IPS-NIHi11 (cell line): ENCODE measurements around the gene C10orf143.

Source experiments
- DNase-seq: peaks from one replicate; pipeline ENCODE4 v3.0.0; 2012; ENCODE audit warnings: mixed read lengths, low spot score

Gene C10orf143

DNA sequence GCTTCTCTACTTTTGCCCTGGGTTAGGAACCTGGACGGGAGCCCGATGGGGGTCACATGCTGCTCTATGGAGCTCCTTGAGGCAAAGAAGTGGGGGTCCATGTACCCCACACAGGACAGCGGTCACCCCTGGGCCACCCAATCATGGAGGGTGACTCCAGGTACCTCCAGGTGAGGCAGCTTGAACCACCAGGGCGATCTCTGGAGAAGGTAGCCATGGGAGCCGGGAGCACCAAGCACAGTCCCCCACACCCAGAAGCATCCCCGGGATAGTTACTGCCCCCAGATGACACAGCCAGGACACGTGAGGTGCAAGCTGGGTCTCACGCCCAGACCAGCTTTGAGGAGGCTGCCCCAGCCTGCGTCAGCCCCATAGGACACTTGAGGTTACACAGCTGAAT lies 58.4 kb downstream of the C10orf143 start:
- no peak for DNase-seq

GRCh38 chr10:130050721-130051120 lies 59.9 kb downstream of the C10orf143 start:
- DNase-seq: no peak

- DNase-seq: no peak
Measured at GRCh38 chr10:130049987-130050386, 60.6 kb downstream of the C10orf143 start.

GRCh38 chr10:130049244-130049643 lies 61.4 kb downstream of the C10orf143 start:
- DNase-seq: no peak

DNA sequence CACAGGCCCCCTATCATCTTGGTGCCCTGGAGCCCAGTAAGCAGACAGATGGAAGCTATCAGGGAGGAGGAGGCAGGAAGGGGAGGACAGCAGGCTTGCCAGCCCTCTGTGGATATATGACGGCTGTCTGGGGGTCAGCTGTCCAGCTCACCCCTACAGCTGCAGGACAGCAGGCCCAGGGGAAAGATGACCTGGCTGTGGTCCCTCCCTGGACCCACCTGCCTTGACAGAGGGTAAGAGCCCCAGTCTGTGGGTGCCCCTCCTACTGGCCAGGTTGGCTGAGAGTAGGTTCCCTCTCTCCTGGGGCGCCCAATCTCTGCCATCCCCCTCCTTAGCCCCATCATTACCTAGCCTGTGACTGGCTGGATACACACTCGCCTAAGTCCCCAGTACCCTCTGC lies 62.5 kb downstream of the C10orf143 start:
- no peak for DNase-seq

- DNase-seq: no peak
Measured at GRCh38 chr10:130047336-130047735, 63.3 kb downstream of the C10orf143 start.

DNA sequence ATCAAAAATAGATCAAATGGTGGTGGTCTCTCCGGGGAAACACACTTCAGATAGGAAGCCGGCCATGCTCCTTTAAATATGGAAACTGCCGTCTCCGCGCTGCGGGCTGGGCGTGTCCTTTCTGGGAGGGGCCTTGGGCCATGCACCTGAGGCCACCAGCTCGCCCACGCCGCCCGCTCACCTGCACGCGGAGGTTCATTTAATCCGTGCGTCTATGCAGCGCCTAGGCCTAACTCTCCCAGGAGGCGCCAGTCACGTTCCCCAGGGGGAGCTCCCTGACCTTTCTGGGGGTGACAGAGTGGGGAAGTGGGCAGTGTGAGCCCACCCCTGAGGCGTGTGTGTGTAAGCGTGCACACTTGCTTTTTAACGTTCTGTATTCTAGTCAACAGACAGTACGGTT lies 64.0 kb downstream of the C10orf143 start:
- no peak for DNase-seq

- no peak for DNase-seq
Measured at GRCh38 chr10:130045801-130046321, 64.8 kb downstream of the C10orf143 start.

DNA sequence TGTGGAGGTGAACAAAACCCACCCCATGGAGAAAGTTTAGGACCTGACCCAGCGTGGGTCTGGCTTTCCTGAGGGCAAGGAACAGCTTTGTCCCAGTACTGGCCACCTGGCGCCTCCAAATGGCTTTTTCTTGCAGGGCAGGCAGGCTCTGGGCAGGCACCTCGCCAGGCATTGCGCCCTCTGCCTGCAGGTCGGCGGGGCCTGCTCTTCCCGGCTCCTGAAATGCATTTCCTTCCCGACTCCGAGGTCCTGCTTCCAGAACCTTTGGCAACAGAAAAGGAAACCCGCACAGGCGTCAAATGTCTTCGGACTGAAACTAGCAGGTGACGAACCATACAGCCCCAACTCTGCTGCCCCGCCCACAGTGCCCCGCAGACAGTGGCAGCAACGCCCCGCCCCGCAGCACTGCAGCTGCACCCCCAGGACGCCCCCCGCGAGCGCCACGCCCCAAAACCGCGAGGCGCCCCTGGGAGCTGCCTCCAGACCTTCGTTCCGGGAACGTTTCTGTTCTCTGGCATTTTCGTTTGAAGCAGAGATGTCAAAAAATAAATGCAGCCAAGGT lies 65.5 kb downstream of the C10orf143 start:
- peak; percentile 82 for DNase-seq

DNA sequence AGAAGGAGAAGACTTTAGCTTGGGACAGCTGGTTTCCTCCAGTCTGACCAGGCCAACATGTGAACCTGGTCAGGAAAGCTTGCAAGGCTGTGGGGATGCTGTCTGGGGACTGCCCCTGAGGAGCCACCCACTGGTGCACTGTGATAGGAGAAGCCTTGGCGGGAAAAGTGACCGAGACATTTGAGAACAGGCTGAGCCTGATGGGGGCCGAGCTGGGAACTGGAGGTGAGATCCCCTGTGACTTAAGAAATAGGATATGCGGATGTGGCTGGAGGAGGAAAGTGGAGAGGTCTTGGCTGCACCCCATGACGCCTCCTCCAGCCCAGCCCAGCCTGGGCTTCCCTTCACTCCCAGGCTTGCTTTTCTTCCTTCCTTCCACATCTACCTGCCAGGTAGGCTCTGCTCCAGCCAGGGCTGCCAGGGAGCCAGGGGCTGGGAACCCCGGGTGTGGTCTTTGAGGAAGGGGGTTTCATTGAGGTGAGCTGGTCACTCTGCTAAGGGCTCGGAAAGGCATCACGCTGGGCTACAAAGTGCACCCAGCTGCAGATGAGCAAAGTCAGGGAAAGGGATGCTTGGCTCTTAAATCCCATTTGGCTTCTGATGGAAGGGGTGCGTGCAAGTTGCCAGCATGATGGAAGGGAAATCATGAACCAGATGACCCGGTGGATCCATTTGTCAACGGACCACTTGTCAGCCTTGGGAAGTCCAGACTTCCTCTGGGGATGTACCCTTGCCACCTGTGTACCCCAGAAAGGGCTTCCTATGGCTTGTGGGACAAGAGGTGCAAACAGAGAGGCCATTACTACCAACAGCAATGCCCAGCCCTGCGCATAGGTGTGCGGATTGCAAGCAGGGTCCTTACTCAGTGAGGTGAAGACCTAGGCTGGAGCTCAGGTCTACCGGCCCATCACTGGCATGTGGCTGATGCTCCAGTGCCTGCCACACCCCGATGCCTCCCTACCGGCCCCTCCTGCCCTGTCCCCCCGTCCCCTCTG lies 66.3 kb downstream of the C10orf143 start:
- DNase-seq: no peak

GRCh38 chr10:130043491-130043890 lies 67.1 kb downstream of the C10orf143 start:
- DNase-seq: no peak

DNA sequence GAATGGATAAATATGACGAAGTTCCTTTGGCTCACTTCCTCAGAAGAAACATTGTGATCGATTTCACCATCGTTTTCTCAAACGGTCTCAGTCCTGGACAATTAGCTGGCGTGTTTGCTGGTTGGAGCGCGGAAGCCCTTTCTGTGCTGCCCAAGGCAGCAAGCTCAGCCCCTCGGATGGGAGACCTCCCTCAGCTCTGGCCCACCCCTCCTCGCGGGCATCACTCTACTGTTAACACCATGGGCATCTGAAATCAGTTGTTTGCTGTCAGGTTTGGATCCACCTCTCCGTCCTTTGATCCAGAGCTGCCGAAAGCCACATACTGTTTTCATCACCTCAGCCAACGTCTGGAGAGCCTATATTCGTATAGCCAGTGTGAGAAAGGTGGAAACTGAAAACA lies 68.2 kb downstream of the C10orf143 start:
- DNase-seq: no peak

- no peak for DNase-seq
Measured at GRCh38 chr10:130041451-130042371, 68.9 kb downstream of the C10orf143 start.

DNA sequence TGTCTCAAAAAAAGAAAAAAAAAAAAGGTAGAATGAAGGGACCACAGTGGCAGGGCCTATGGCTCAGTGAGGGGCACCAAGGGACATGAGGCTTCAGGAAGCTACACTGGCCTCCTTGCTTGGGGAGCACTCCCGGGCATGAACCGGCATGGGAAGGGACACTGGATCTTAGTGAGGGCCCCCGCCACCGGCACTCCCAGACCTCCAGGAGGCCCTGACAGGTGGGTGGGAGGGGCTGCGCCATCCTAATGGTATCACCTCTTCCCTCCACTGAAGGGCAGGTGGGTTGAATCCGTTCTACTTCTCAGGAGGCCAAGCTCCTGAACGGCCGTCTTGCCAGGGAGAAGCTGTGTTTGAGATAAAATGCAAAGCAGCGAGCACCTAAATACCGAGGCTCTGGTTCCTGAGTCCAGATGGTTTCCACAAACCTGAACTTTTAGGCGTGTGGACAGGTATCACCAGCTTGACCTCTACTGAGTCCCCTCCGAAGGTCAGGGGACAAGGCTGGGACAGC lies 69.8 kb downstream of the C10orf143 start:
- DNase-seq: no peak

DNA sequence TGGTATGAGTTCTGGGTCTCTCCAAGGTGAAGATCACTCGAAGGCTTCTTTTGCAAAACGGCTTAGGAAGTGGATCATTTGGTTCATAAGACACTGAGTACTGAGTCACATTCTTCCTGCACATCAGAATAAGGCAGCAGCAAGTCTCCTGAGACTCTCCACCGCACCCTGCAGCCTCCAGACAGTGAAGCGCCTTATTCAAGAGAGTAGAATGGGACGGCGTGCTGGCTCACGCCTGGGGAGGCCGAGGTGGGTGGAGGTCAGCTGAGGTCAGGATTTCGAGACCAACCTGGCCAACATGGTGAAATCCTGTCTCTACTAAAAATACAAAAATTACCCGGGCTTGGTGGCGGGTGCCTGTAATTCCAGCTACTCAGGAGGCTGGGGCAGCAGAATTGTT lies 70.3 kb downstream of the C10orf143 start:
- no peak for DNase-seq

GRCh38 chr10:130039141-130039540 lies 71.5 kb downstream of the C10orf143 start:
- no peak for DNase-seq

DNA sequence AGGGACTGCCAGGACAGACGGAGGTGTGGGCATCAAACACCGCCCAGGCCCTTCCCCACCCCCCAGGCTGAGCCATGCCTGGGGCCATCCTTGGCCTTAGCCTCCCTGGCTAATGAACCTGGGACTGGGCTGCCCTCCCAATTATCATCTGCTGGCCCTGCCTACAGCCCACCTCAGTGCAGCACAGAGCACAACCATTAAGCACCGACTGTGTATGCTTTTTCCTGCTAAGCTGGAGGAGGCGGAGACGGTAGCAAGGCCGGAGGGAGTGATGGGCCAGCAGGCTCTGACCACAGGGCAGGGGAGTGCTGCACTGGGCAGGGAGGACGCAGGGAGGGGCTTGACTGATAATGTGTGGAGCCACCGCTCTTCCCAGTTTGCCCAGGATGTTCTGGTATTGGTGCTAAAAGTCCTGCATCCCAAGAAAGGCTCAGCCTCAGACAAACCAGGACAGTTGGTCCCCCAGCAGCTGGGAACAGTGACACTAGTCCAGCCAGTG lies 72.0 kb downstream of the C10orf143 start:
- no peak for DNase-seq

DNA sequence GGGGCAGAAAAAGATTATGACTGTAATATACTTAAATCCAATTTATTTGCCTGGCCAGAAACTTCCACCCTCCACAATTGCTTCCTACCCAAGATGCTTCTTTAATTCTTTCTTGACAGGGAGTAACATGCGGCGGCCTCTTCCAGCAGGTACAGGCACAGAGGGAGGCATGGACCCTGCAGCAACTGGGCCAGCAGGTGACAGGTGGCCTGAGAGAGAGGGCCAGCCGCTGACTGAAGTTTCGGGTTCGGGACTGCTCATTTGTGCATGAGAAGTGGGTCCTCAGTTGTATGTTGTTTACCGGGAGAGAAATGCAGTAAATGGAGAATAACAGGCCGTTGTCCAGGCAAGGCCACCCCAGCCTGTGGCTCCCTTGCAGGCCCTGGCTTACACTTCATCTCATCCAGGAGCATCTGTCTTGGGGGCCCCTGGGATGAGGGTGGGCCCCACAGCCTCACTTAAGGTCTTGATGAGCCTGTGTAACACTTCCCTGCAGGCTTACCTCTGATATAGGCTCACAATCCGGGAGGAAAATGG lies 72.5 kb downstream of the C10orf143 start:
- no peak for DNase-seq

DNA sequence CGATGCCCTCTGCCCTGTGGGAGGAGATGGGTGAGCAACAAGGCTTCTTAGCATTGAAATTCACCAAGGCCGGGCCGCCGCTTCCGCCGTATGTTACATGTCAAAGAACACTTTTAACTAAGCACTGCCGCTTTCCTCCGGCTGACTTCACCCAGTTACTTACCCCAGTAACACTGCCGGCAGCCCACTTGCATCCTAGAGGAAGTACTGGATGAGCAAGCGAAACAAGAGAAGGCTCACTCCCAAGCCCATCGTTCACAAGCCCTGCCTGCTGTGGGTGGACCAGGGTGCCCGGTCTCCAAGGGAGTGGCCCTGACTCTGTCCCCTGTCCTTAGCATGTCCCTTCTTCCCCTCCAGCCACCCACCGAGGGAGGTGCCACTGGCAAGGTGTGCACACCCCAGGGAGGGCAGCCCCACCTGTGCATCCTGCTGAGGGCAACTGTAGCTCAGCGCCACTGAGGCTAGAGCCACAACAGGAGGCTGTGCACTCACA lies 73.4 kb downstream of the C10orf143 start:
- no peak for DNase-seq

GRCh38 chr10:130036296-130037065 lies 74.1 kb downstream of the C10orf143 start:
- DNase-seq: no peak
